HG03521 (cell line): Measurements from ENCODE around the gene KDF1.
"Not testable (repeated sequence)": the region's sequence is repeated elsewhere in the genome, so short reads cannot be mapped to it uniquely, and the experiment has no call there.

ENCODE experiments used
- ATAC-seq: cut with Tn5 transposase; IDR thresholded peaks from one replicate; pipeline ENCODE4 v1.9.1; 2021; ENCODE audit warnings: mild to moderate bottlenecking, moderate library complexity; ENCODE audit not compliant: unreplicated experiment

The KDF1 gene

DNA sequence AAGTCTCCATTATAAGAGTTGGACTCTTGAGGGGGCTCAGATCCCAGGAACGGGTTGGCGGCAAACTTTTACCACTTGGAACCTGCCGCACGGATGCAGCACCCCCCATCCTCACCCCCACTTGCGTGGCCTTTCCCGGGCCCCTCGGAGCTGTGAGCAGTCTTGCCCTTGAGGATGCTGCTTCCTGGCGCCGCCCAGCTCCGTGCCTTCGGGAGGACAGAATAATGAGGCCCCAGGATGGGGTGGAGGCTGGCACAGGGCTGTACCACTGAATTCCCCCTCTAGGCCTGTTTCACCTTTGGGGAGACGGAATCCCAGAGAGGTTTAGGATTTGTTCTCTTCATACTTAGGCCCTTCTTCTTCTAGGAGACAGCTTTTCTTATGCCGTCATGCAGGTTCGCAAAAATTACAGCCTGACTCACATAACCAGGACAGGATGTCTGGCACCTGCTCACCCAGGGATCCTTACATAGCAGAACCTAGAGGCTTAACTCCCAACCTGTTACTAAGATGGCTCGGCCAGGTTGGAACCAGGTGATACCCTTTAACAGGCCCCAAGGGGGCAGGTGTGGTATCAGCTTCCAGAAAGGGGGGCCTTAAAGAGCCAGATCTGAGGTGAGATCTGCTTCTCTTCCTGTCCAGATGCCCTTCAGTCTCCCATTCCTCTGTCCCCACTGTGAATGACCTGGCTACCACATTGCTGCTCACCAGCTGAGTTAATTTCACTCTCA is 34.7 kb upstream of the KDF1 start:
- no peak for ATAC-seq

DNA sequence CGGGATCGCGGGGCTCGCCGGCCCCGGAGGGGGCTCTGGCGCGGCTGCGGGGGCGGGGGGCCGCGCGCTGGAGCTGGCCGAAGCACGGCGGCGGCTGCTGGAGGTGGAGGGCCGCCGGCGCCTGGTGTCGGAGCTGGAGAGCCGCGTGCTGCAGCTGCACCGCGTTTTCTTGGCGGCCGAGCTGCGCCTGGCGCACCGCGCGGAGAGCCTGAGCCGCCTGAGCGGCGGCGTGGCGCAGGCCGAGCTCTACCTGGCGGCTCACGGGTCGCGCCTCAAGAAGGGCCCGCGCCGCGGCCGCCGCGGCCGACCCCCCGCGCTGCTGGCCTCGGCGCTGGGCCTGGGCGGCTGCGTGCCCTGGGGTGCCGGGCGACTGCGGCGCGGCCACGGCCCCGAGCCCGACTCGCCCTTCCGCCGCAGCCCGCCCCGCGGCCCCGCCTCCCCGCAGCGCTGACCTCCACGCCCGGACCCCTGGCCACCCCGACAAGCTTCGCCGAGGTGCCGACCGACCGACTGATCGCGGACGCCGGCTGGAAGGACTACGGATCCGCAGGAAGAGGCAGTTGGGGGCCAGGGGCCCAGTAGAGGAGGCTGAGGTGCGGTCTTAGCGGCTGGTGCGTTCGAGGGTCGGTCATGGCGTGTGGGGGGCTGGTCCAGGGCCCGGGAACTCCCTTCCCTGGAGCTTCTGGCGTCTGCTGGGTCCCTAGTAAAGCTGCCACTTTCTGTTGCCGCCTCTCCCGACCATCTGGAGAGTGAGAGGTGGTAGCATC is 33.9 kb upstream of the KDF1 start:
- ATAC-seq: peak; percentile 22

DNA sequence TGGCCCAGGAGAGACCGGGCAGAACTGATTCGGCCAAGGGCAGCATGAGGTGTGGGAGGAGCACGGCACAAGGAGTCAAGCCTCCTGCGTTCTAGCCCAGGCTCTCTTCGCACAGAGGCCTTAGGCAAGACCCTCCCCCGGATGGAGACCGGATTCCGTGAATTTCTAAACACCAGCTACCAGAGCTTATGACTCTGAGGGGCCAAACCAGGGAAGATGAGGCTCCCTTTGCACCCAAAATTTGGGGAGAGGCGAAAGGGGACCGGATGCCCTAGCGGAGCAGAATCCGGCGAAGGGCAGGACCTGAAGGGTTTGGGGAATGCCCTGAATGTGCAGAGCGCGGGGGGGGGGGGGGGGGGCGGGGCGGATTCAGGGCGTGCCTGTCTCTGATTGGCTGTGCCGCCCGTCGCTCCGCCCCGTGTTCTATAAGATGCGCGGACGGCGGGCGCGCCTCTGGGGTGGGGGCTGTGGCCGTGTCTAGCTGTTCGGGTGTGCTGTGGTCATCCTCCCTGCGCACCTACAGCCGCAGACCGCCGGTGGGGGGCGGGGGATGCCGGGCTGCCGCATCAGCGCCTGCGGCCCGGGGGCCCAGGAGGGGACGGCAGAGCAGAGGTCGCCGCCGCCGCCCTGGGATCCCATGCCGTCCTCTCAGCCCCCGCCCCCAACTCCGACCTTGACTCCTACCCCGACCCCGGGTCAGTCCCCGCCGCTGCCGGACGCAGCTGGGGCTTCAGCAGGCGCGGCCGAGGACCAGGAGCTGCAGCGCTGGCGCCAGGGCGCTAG is 33.2 kb upstream of the KDF1 start, which contains the start of gene TRNP1:
TSS of gene TRNP1 (plus strand) at position 456 of the 783 bp plus-strand sequence. CDS start at position 551, 95 bp downstream.
- peak; percentile 48 for ATAC-seq

DNA sequence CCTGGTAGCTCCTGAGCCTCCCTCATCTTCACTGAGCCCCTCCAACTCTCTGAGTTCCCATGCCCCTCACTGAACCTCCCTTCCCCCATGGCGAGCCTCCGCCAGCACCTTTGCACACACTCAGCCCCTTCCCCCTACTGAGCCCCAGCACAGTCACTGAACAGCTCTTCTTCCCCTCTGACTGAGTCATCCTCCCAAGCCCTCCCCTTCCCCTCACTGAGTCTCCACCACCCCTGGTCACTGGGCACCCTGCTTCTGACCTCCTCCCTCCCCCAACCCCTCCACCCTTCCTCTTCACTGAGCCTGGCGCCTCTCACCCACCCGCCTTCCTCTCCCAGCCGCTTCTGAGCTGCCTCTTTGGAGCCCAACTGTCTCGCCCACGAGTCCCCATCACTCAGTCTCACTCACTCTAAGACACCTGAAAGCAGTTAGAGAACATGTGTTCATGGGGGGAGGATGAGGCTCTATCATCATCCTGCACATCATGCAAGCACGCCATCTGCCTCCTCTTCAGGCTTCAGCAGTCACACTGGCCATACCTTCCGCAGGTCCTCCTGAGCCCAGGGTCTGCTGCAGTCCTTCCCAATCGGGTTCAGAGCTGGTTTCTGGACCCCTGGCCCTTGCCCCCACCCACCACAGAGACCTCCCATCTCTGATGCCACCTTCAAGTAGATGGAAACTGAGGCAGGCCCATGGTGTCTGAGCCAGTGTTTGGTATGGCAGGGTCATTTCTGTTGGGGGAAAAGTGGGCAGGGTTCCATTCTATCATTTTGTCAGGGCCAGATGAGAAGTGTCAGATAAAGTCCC is 31.2 kb upstream of the KDF1 start:
- no peak for ATAC-seq

DNA sequence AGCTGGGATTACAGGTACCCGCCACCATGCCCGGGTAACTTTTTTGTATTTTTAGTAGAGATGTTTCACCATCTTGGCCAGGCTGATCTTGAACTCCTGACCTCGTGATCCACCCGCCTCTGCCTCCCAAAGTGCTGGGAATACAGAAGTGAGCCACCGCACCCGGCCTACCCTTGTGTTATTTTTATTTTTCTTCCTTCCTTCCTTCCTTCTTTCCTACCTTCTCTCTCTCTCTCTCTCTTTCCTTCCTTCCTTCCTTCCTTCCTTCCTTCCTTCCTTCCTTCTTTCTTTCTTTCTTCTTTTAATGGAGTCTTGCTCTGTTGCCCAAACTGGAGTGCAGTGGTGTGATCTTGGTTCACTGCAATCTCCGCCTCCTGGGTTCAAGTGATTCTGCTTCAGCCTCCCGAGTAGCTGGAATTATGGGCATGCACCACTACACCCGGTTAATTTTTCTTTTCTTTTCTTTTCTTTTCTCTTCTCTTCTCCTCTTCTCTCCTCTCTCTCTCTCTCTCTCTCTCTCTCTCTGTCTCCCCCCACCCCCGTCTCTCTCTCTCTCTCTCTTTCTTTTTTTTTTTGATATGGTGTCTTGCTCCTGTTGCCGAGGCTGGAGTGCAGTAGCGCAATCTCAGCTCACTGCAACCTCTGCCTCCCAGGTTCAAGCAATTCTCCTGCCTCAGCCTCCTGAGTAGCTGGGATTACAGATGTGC is 29.3 kb upstream of the KDF1 start:
- ATAC-seq: not testable (repeated sequence)

DNA sequence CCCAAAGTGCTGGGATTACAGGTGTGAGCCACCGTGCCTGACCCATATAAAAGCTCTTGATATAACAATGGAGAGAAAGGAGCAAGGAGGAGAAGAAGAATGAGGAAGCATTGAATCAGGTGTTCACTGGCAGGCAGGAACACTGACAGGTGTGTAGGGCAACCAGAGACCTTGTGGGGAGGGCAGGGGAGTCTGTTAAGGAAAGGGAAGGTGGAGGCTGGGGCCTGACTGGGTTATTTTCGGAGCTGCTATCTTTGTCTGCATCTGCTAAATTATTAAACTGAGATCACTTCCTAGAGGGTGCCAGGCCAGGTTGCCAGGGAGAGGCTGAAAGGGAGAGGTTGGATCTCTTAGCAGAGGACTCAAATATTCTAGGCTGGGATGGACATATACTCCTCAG is 26.4 kb upstream of the KDF1 start:
- ATAC-seq: no peak

DNA sequence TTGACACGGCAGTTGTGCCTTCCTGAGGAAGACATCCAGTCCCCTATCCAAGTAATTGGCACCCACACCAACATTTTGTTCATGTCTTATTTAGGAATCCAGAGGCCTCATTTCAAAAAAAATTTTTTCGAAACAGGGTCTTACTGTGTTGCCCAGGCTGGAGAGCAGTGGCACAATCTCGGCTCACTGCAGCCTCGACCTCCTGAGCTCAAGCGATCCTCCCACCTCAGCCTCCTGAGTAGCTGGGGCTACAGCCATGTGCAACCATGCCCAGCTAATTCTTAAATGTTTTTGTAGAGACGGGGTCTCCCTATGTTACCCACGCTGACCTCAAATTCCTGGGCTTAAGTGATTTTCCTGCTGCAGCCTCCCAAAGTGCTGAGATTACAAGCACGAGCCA is 24.0 kb upstream of the KDF1 start:
- ATAC-seq: no peak

DNA sequence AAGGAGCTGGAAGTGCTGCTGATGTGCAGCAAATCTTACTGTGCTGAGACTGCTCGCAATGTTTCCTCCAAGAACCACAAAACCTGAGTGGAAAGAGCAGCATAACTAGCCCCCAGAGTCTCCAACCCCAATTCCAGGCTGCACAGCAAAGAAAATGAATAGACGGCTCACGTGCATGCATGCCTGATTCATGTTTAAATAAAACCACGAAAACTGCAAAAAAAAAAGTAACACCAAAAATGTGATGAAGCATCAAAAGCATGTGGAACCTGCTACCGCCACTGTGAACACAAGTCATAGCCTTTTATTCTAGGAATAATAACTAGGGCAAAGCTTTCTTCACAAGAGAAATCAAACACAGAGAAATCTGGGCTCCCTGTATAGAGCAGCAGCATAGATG is 23.6 kb upstream of the KDF1 start:
- no peak for ATAC-seq

DNA sequence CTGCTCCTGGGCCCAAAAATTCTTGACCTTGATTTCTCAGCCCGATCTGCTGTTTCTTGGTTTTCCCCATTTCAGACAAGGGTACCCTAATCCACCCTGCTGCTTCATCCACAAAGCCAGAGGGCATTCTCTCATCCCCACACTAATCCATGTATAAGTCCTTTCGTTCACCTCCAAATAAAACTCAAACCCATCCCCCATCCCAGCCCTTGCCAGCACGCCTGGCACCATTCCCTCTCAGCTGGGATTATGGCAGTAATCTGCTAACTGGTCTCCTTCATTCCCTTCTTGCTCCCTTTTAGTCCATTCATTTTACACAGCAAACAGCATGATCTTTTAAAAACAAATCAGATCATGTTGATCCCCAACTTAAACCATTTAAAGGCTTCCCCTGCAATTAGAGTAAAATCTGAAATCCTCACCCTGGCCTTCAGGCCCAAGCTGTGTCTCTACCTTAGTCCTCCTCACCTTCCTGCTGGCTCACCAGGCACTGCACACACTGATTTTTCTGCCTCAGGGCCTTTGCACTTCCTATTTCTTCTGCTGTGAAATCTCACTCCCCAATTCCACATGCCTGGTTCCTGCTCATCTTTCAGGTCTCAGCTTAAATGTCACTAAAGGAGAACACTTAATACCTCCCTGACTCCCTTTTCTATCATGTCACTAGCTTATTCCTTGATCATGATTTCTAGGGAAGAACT is 21.0 kb upstream of the KDF1 start:
- no peak for ATAC-seq

DNA sequence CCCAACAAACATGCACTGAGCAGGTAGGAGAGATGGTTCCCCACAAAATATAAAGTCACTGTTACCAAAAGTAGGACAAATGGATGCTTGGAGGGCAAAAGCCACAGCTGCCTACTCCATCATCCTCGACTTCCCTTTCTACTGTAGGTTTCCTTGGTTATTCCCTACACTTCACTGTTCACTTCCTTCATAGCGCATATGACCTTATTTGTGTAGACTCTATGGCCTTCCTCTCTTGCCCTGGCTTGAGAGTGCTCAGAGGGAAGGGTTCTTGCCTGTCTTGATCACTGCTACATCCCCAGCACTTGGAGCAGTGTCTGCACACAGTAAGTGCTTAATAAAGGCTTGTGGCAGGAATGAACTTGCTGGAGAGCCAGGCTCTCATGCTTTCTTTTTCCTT is 18.6 kb upstream of the KDF1 start:
- ATAC-seq: no peak

DNA sequence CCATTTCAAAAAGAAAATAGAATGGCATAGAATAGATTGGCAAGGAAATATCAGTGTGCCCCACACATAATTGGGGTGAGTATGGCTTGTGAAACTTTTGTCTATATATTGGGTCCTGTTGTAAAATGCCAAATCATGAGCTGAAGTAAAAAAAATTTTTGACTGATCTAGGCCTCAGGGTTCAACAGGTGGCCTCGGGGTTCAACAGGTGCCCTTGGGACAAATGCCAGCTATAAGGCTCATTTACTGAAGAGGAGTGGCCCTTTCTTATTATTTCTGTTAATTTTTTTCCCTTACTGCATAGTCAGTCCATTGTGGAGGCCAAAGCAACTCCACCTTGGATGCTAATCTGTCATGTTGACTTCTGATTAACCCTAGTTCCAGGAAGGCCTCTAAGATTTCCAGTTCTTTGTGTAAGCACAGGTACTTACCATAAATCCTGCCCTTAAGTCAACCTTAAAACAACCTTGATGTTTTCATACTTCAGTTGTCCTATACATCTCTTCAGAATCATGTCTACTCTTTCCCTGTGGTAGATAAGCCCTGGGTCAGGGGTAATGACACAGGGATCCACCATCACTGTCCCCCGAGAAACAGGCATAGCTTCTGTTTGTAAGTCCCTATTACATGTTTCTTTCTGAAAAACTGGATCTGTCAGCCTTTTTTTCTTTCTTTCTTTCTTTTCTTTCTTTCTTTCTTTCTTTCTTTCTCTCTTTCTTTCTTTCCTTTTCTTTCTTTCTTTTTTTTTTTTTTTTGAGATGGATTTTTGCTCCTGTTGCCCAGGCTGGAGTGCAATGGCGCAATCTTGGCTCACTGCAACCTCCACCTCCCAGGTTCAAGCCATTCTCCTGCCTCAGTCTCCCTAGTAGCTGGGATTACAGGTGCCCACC is 16.6 kb upstream of the KDF1 start:
- no peak for ATAC-seq

DNA sequence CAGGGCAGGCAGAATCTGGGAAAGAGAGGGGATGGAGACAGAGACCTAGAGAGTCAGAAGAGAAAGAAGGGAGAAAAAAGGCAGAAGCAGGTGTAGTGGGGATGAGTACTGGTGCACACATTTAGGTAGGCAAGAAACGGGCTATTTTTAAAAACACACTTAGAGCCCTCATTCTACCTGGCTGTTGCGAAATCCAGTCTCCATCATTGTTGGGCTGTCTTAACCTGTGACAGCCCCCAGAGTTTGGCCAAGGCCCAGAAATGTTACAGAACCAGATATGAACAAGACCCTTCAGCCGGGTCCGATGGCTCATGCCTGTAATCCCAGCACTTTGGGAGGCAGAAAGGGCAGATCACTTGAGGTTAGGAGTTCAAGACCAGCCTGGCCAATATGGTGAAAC is 12.6 kb upstream of the KDF1 start:
- ATAC-seq: no peak

DNA sequence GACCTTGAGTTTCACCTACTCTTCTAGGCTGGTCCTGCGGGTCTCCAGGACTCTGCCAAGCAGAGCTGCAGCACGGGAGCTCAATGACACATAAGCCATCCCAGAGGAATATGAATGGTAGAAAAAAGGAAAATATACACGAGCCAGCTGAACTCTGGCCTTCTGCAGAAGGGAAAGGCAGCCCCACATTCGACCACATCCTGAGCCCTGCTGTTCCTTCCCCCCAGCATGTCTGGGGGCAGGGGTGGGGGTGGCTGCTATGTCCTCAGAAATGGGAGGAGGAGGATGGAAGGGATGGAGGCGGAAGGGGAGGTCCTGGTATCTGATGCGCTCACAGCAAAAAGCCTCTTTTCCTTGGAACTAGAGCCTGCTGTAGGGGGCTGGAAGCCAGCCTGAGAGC is 12.1 kb upstream of the KDF1 start:
- ATAC-seq: no peak

DNA sequence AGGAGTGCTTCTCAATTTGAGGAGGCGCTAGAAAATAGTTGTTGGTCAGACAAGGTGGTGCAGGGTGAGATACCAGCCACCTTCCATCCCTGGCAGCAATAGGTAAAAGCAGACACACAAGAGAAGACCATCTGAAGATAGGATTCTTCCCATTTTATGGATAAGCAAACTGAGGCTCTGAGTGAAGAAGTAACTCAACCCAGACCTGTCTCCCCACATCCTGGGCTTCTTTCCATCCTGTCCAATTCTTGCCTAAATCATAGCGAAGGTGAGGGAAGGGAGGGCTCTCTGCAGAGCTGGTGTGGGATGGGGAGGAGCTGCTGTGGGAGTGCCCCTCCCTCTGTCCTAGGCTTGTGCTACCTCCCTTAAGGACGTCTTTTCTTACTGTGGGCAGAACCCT is 11.3 kb upstream of the KDF1 start:
- ATAC-seq: no peak

DNA sequence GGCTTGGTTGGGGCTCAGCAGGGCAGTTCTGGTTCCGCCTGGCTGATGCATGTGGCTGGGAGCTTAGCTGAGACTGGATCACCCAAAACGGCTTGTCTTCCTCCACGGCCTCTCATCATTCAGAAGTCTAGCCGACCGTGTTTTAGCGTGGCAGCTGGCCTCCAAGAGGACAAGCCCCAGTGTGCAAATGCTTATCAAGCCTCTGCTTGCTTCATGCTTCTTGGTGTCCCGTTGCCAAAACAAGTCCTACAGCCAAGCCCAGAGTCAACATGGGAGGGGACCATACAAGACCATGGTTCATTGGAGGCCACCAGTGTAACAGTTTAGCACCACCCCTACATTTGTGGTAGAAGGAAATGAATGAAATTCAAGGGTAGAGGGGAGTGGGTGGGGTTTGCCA is 10.5 kb upstream of the KDF1 start:
- no peak for ATAC-seq

DNA sequence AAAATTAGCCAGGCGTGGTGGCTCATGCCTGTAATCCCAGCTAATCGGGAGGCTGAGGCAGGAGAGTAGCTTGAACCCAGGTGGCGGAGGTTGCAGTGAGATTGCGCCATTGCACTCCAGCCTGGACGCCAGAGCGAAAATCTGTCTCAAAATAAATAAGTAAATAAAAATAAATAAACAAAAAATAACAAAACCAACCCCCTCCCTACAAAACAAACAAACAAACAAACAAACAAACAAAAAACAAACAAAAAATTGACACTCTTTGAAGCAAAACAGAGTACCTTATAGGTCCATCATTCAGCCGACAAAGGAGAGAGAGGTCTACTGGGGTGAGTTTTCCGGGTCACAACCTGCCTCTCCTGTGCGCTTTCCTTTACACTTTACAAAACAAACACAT is 5.4 kb upstream of the KDF1 start:
- no peak for ATAC-seq

DNA sequence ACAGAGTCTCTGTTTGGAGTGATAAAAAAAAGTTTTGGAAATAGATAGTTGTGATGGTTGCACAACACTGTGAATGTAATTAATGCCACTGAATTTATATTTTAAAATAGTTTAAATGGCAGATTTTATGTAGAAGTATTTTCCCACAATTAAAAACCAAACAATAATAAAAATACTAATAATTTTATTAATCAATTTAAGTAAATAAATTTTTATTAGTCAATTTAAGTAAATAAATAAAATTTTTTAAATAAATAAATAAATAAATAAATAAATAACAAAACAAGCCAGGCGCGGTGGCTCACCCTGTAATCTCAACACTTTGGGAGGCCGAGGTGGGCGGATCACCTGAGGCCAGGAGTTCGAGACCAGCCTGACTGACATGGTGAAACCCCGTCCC is 4.9 kb upstream of the KDF1 start:
- no peak for ATAC-seq

DNA sequence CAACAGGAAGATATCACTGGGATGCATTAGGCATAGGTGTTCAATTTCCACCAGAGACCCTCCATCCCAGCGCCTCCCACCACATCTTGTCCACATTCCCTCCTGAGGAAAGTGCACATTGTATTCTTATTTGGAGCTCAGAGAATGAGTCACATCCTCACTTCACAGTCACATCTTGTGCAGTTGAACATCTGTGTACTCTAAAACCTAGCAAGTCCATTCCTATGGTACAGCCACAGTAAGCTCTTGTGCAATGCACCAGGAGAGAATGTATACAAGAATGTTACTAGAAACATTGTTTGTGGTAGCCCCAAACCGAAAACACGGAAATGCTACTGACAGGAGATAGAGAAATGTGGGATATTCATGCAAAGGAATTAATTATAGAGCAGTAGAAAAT is 1.6 kb upstream of the KDF1 start:
- ATAC-seq: no peak

DNA sequence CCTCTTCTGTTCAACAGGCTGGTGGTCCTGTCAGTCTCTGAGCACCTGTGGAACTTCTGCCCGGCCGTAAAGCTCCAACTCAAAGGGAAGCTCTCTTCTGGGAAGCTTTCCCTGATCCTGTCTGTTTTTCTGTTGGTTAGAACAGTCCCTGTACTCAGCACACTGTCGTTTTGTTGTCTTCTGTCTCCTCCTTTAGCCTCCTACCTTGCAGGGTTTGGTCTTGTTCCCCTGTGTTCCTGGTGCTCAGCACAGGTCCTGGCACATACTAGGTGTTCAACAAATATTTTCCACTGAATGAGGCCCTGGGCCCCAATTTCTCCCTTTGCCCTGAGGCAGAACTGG is 328 bp upstream of the KDF1 start:
- ATAC-seq: no peak
